SIG-M5 (cell line): Measurements from ENCODE around the gene TUBA4A.

Experiments
- DNase-seq: peaks from one replicate; lab custom pipeline; 2025; lab: John Stamatoyannopoulos, UW

The TUBA4A gene

GRCh38 chr2:219234331-219234730, 19.4 kb downstream of the TUBA4A start:
- DNase-seq, result no peak

GRCh38 chr2:219230059-219230540, 23.6 kb downstream of the TUBA4A start:
- DNase-seq, result no peak

- DNase-seq, result peak; percentile 99
Observed at GRCh38 chr2:219229305-219230058, 24.2 kb downstream of the TUBA4A start, which contains the start of the genes ANKZF1 and ATG9A. ANKZF1 (plus strand) TSS chr2:219229806; CDS start chr2:219230258, 452 bp downstream. ATG9A (minus strand) TSS chr2:219229636; CDS start chr2:219228024, 1,612 bp downstream.

- DNase-seq, result no peak
Observed at GRCh38 chr2:219228911-219229304, 24.8 kb downstream of the TUBA4A start.

- no peak for DNase-seq
Observed at GRCh38 chr2:219228041-219228910, 25.4 kb downstream of the TUBA4A start.

- DNase-seq, result no peak
Observed at GRCh38 chr2:219225350-219225749, 28.4 kb downstream of the TUBA4A start.

GRCh38 chr2:219223831-219224610, 29.7 kb downstream of the TUBA4A start:
- no peak for DNase-seq

GRCh38 chr2:219221957-219222518, 31.7 kb downstream of the TUBA4A start:
- DNase-seq, result no peak

GRCh38 chr2:219220652-219221402, 32.9 kb downstream of the TUBA4A start:
- DNase-seq, result no peak

- DNase-seq, result no peak
Observed at GRCh38 chr2:219219784-219220532, 33.8 kb downstream of the TUBA4A start.

- DNase-seq, result no peak
Observed at GRCh38 chr2:219218732-219219701, 34.7 kb downstream of the TUBA4A start, which contains the start of gene ABCB6. ABCB6 (minus strand) TSS chr2:219218958; CDS start chr2:219218673, 285 bp downstream.

- no peak for DNase-seq
Observed at GRCh38 chr2:219218217-219218731, 35.4 kb downstream of the TUBA4A start.

- DNase-seq, result no peak
Observed at GRCh38 chr2:219216535-219216915, 37.2 kb downstream of the TUBA4A start.

- no peak for DNase-seq
Observed at GRCh38 chr2:219215871-219216534, 37.7 kb downstream of the TUBA4A start.

- DNase-seq, result no peak
Observed at GRCh38 chr2:219214786-219215185, 38.9 kb downstream of the TUBA4A start.

- DNase-seq, result no peak
Observed at GRCh38 chr2:219214141-219214540, 39.6 kb downstream of the TUBA4A start.

GRCh38 chr2:219213486-219214071, 40.1 kb downstream of the TUBA4A start:
- no peak for DNase-seq

- no peak for DNase-seq
Observed at GRCh38 chr2:219213026-219213415, 40.7 kb downstream of the TUBA4A start.
